Activated naive CD8-positive, alpha-beta T cell treated with anti-CD3 and anti-CD28 coated beads, Interleukin-2, amount 50 U/mL, for 24 hours (primary cell): ENCODE measurements around the gene TMEM43.

Experiments used
- ATAC-seq: fragments of 150-1000 bp; cut with Tn5 transposase; one replicate; pipeline ENCODE4 v1.10.0; 2021
- DNase-seq: peaks from one replicate; pipeline ENCODE4 v3.0.0; 2021
- H3K27ac Mint-ChIP-seq: one replicate; pipeline ENCODE4 v1.8.0; 2021; ENCODE audit warnings: mild to moderate bottlenecking, mixed read lengths
- H3K27me3 Mint-ChIP-seq: one replicate; pipeline ENCODE4 v1.8.0; 2021; ENCODE audit warnings: mixed read lengths
- H3K36me3 Mint-ChIP-seq: one replicate; pipeline ENCODE4 v1.8.0; 2021; ENCODE audit warnings: low read depth, mixed read lengths
- H3K4me1 Mint-ChIP-seq: one replicate; pipeline ENCODE4 v1.8.0; 2021; ENCODE audit warnings: mixed read lengths
- H3K4me3 Mint-ChIP-seq: one replicate; pipeline ENCODE4 v1.8.0; 2021; ENCODE audit warnings: mild to moderate bottlenecking, moderate library complexity, mixed read lengths
- H3K9me3 Mint-ChIP-seq: one replicate; pipeline ENCODE4 v1.8.0; 2021; ENCODE audit warnings: mixed read lengths

Gene TMEM43

DNA sequence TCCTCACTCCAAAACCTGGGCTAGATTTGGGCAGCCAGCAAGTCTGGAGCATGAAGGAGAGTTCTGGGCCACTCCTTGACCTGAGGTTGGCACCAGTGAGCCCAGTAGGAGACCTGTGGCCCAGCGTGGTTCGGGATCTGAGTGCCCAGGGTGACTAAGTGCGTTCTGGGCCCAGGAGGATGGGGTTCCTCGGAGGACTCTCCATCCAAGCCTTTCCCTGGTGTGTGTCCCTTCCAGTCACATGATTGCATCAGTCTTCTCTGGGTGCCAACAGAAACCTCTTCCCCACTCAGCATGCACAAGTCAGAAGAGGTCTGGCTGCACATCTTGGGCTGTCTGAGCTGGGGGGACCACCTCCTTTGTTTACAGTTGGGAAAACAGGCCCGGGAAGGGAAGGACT is 14.9 kb downstream of the TMEM43 start:
- Mint-ChIP-seq H3K4me1 (peaks cover 40% of the 10 kb centered on the region), H3K36me3 (peaks cover 22% of the 10 kb centered on the region), H3K4me3 (no peak overlapping the region), H3K9me3 (no peaks in the 10 kb centered on the region), H3K27me3 (no peaks in the 10 kb centered on the region), H3K27ac (peak overlapping the region; percentile 42)
- ATAC-seq, result no peak
- DNase-seq, result no peak

DNA sequence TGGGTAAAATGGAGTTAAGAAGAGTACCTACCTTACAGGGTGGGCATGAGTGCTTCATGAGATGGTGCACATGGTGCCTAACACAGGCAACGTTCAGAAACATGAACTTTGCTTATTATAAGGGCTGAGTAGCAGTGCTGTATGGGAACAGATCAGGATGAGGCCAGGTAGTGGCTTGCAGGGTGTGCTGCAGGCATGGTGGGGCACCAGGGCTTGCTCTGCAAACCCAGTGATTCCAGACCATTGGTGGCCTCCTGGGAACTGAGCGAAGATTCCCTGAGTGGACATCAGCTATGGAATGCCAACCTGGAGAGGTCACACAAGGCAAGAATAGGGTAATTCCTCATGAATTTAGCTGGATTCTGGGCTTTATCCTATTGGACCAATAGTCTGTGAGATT is 15.8 kb downstream of the TMEM43 start:
- ATAC-seq (no peak), DNase-seq (no peak)
- no peak overlapping the region for H3K27ac Mint-ChIP-seq
- H3K27me3 Mint-ChIP-seq, result no peaks in the 10 kb centered on the region
- peaks cover 46% of the 10 kb centered on the region for H3K4me1 Mint-ChIP-seq
- H3K9me3 Mint-ChIP-seq, result no peaks in the 10 kb centered on the region
- peaks cover 20% of the 10 kb centered on the region for H3K36me3 Mint-ChIP-seq
- no peak overlapping the region for H3K4me3 Mint-ChIP-seq

DNA sequence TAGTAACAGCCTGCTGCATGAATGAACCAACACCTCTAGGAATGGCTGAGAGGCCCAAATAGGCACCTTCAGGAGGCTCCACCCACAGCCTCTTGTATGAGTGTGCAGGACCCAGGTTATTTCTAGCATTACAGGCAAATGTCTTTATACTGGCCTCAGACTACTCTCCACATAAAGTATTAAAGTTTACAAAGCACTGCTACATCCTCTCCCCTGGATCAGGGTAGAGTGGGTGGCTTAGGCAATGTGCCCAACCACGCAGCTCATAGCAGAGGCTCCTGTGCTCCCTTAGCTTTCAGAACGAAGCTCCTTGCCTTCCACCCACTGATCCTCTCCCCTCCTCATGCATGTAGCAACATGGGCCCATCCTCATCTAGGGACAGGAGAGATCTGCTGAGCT is 16.3 kb downstream of the TMEM43 start:
- H3K4me3 Mint-ChIP-seq, result no peak overlapping the region
- DNase-seq, result no peak

DNA sequence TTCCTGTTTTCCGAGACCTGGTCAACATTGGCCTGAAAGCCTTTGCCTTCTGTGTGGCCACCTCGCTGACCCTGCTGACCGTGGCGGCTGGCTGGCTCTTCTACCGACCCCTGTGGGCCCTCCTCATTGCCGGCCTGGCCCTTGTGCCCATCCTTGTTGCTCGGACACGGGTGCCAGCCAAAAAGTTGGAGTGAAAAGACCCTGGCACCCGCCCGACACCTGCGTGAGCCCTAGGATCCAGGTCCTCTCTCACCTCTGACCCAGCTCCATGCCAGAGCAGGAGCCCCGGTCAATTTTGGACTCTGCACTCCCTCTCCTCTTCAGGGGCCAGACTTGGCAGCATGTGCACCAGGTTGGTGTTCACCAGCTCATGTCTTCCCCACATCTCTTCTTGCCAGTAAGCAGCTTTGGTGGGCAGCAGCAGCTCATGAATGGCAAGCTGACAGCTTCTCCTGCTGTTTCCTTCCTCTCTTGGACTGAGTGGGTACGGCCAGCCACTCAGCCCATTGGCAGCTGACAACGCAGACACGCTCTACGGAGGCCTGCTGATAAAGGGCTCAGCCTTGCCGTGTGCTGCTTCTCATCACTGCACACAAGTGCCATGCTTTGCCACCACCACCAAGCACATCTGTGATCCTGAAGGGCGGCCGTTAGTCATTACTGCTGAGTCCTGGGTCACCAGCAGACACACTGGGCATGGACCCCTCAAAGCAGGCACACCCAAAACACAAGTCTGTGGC is 16.9 kb downstream of the TMEM43 start:
- H3K27me3 Mint-ChIP-seq, result no peaks in the 10 kb centered on the region
- H3K4me1 Mint-ChIP-seq, result peaks cover 50% of the 10 kb centered on the region
- no peaks in the 10 kb centered on the region for H3K9me3 Mint-ChIP-seq

More for the DNA sequence above, 16.3 kb downstream of the TMEM43 start:
- H3K27me3 Mint-ChIP-seq, result no peaks in the 10 kb centered on the region
- H3K36me3 Mint-ChIP-seq, result peaks cover 17% of the 10 kb centered on the region
- H3K9me3 Mint-ChIP-seq, result no peaks in the 10 kb centered on the region
- ATAC-seq, result no peak
- no peak overlapping the region for H3K27ac Mint-ChIP-seq
- H3K4me1 Mint-ChIP-seq, result peaks cover 50% of the 10 kb centered on the region

DNA sequence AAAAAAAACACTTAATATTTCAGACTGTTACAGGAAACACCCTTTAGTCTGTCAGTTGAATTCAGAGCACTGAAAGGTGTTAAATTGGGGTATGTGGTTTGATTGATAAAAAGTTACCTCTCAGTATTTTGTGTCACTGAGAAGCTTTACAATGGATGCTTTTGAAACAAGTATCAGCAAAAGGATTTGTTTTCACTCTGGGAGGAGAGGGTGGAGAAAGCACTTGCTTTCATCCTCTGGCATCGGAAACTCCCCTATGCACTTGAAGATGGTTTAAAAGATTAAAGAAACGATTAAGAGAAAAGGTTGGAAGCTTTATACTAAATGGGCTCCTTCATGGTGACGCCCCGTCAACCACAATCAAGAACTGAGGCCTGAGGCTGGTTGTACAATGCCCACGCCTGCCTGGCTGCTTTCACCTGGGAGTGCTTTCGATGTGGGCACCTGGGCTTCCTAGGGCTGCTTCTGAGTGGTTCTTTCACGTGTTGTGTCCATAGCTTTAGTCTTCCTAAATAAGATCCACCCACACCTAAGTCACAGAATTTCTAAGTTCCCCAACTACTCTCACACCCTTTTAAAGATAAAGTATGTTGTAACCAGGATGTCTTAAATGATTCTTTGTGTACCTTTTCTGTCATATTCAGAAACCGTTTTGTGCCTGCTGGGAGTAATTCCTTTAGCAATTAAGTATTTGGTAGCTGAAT is 17.9 kb downstream of the TMEM43 start:
- peak; percentile 13 for ATAC-seq
- peak; percentile 25 for DNase-seq
- Mint-ChIP-seq H3K4me1 (peaks cover 50% of the 10 kb centered on the region), H3K9me3 (no peaks in the 10 kb centered on the region), H3K36me3 (peaks cover 20% of the 10 kb centered on the region), H3K27ac (peak overlapping the region; percentile 71), H3K4me3 (no peak overlapping the region), H3K27me3 (no peaks in the 10 kb centered on the region)

More for the DNA sequence above, 16.9 kb downstream of the TMEM43 start:
- peak overlapping the region; percentile 71 for H3K27ac Mint-ChIP-seq
- ATAC-seq (no peak), DNase-seq (no peak)
- H3K4me3 Mint-ChIP-seq, result no peak overlapping the region
- H3K36me3 Mint-ChIP-seq, result peaks cover 20% of the 10 kb centered on the region

DNA sequence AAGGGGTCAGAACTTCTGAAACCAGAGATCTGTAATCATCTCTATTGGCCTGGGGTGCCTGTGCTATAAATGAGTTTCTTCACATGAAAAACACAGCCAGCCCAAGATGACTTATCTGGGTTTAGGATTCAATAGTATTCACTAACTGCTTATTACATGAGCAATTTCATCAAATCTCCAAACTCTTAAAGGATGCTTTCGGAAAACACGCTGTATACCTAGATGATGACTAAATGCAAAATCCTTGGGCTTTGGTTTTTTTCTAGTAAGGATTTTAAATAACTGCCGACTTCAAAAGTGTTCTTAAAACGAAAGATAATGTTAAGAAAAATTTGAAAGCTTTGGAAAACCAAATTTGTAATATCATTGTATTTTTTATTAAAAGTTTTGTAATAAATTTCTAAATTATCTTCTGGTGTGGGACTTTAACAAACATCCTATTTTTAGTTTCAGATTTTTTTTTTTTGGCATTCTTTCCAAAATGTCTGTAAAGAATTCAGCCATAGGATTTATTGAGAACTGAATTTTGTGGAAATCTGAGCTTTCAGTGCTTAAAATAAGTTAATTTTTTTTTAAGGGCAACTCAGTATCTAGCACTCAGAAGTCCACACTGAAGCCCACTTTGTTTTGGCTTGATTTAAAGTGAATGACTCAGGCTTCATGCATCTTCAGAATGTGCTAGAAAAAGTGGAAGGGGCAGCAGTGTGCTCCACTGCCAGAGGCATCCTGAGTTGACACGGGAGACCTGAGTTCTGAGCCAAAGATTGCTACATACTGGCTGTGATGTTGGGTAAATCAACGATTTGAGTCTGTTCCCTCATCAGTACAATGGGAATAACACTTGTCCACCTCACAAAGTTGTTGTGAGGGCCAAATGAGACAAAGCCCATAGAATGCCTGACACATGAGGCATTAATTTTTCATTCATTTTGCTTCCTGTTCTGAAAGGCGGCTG is 18.7 kb downstream of the TMEM43 start:
- ATAC-seq (no peak), DNase-seq (no peak)
- peaks cover 19% of the 10 kb centered on the region for H3K36me3 Mint-ChIP-seq
- peaks cover 50% of the 10 kb centered on the region for H3K4me1 Mint-ChIP-seq
- H3K27ac Mint-ChIP-seq, result peak overlapping the region; percentile 88
- no peaks in the 10 kb centered on the region for H3K9me3 Mint-ChIP-seq
- no peaks in the 10 kb centered on the region for H3K27me3 Mint-ChIP-seq
- H3K4me3 Mint-ChIP-seq, result no peak overlapping the region

DNA sequence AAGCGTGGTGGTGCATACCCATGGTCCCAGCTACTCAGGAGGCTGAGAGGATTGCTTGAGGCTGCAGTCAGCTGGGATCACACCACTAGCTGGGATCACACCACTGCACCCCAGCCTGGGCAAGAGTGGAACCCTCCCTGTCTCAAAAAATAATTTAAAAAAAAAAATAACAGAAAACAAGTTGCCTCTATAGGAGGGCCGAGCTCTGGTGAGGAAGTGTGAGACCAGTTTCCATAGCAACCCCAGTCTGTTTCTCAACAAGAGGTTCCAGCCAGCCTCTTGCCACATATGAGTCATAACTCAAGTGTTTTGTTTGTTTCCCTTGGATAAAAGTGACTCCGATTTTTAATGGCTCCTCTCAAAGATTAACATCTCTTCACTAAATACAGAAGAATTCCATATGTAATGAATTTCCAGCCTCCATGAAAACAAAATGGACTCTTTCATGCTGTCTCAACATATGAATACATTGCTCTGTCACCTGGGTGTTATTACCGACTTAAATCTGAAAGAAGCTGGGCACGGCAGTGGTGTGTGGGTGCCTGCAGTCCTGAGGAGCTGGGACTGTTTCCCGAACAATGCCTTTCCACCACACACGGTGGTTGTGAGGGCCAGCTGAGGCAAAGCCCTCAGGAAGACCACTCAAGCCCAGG is 19.7 kb downstream of the TMEM43 start:
- no peaks in the 10 kb centered on the region for H3K9me3 Mint-ChIP-seq

DNA sequence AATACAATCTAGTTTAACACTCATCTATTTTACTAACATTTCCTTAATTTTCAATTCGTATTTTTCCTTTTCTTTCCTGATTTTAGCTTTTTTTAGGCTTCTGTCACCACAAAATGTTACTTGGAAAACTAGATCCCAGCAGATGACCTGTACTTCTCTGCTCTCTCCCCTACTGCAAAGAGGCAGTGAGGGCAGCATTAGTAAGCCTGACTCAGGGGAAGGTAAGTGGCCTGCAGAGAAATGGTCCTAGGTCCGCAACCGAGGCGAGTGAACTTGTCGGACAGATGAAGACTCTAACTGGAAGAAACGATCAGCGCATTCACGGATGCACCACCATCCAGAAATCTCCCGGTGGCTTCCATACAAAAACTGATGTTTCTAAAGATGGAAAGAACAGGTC is 20.4 kb downstream of the TMEM43 start:
- no peak for ATAC-seq
- peak overlapping the region; percentile 88 for H3K27ac Mint-ChIP-seq
- H3K4me3 Mint-ChIP-seq, result no peak overlapping the region
- peaks cover 49% of the 10 kb centered on the region for H3K4me1 Mint-ChIP-seq
- no peak for DNase-seq
- no peaks in the 10 kb centered on the region for H3K27me3 Mint-ChIP-seq
- peaks cover 19% of the 10 kb centered on the region for H3K36me3 Mint-ChIP-seq
- H3K9me3 Mint-ChIP-seq, result no peaks in the 10 kb centered on the region

More for the DNA sequence above, 19.7 kb downstream of the TMEM43 start:
- peak overlapping the region; percentile 88 for H3K27ac Mint-ChIP-seq
- peak; percentile 46 for DNase-seq
- H3K4me3 Mint-ChIP-seq, result peak overlapping the region; percentile 61
- ATAC-seq, result peak; percentile 87
- peaks cover 50% of the 10 kb centered on the region for H3K4me1 Mint-ChIP-seq
- H3K36me3 Mint-ChIP-seq, result peaks cover 19% of the 10 kb centered on the region
- H3K27me3 Mint-ChIP-seq, result no peaks in the 10 kb centered on the region

DNA sequence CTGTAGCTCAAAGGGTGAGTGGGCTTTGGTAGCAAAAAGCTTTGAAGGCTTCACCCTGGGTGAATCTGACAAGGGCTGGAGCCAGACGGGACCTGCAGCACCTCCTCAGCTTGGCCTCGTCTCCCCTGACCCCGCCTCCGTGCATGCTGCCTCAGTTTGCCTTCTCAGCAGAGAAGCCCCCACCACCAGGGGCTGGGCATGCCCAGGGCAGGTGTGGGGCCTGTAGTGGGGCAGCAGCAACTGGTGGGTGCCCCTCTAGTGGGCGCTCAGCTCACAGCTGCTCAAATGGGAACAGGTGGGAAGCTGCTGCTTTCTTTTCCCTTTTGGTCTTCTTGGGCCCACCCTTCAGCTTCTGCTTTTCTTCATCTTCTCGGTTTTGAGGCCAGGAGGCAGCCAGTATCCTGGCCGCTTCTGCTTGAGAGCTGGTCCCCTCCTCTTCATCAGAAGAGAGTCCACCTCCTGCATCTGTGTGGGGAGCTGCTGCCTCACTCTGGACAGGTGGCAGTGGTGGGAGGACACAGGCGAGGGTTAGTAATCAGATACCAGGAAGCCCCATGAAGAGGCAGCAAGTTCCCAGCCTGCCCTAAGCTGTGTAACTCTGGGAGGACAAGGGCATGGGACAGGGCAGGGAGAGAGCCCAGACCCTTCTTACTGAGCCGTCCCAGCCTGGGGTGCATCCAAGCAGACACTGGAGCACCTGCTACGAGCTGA is 21.0 kb downstream of the TMEM43 start:
- H3K9me3 Mint-ChIP-seq, result no peaks in the 10 kb centered on the region
- ATAC-seq (no peak), DNase-seq (no peak)
- H3K4me3 Mint-ChIP-seq, result no peak overlapping the region
- no peaks in the 10 kb centered on the region for H3K27me3 Mint-ChIP-seq
- H3K4me1 Mint-ChIP-seq, result peaks cover 46% of the 10 kb centered on the region
- peaks cover 19% of the 10 kb centered on the region for H3K36me3 Mint-ChIP-seq
- H3K27ac Mint-ChIP-seq, result peak overlapping the region; percentile 31

DNA sequence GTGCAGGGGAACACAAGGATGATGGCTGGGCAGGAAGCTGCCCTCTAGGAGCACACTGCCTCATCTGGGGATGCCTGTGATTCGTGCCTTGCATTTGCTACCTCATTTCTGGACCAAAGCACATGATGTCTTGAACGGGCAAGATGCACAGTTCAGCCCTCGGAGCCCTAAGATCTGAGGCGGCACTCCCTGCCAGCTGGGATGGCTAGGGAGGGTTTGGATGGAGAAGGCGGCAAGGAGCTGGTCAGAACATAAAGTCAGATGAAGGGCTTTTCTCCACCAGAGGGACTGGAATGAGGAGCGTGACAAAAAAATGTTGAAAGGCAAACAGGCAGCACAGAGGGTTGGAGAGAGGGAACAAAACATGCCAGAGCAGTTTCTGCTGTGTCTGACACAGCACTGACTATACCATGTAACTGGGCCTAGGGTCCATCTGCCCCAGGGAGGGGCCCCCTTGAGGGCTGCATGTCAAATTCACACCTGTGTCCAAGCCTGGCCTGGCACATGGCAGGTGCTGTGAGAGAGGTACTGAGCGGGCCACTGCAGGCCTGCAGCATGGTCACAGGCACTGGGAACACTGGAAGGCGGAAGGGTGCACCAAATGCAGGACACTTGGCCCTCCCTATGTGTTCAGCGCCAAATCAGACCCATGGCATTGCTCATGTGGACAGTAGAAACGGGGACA is 21.7 kb downstream of the TMEM43 start:
- H3K9me3 Mint-ChIP-seq, result no peaks in the 10 kb centered on the region
- ATAC-seq (no peak), DNase-seq (no peak)
- no peaks in the 10 kb centered on the region for H3K27me3 Mint-ChIP-seq
- H3K36me3 Mint-ChIP-seq, result peaks cover 19% of the 10 kb centered on the region
- H3K27ac Mint-ChIP-seq, result peak overlapping the region; percentile 19
- no peak overlapping the region for H3K4me3 Mint-ChIP-seq
- H3K4me1 Mint-ChIP-seq, result peaks cover 42% of the 10 kb centered on the region

DNA sequence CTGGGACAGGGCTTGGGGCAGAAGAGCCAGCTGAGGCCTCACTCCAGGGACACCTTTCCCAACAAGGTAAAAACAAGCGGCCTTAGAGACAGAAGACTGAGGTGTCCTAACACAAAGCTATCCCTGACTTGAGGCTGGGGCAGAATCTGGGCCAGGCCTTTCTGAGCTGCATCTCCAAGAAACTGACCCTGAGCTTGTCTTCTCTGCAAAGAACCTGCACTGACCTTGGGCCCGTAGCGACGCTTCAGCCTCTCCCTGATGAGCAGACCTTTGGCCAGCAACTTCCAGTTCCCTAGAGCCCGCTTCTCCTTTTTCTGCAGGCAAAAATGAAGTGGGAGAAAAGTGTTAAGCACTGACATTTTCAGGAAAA is 22.2 kb downstream of the TMEM43 start:
- no peak for ATAC-seq
- Mint-ChIP-seq H3K27ac (peak overlapping the region; percentile 55), H3K9me3 (no peaks in the 10 kb centered on the region), H3K36me3 (peaks cover 15% of the 10 kb centered on the region), H3K27me3 (no peaks in the 10 kb centered on the region), H3K4me1 (peaks cover 36% of the 10 kb centered on the region), H3K4me3 (no peak overlapping the region)
- no peak for DNase-seq

DNA sequence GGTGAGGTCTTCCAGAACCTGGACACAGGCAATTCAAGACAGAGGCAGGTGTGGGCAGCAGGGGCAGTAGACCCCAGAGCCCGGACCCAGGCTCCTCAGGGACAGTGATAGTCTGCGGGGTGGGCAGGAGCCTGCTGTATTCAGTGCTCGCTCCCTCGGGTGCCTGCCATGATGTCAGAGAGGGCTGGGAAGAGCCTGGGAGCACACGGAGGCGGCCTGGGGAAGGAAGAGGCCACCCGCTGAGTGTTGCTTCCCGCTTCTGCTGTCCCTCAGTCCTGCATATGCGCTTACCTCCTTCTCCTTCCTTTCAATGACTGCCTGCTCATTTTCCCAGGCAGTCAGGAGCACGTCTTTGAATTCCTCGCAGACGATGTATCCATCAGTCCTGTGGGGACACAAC is 22.8 kb downstream of the TMEM43 start:
- H3K36me3 Mint-ChIP-seq, result peaks cover 14% of the 10 kb centered on the region
- no peaks in the 10 kb centered on the region for H3K27me3 Mint-ChIP-seq
- peak overlapping the region; percentile 55 for H3K27ac Mint-ChIP-seq
- ATAC-seq (no peak), DNase-seq (no peak)
- no peak overlapping the region for H3K4me3 Mint-ChIP-seq
- H3K4me1 Mint-ChIP-seq, result peaks cover 31% of the 10 kb centered on the region
- no peaks in the 10 kb centered on the region for H3K9me3 Mint-ChIP-seq
